ENCODE results near the gene UCKL1. TPM values are rescaled to one million over a fixed set of nuclear protein-coding genes. Genes with fewer than 3 reads are reported as not detected.
"Not testable (repeated sequence)": the region's sequence is repeated elsewhere in the genome, so short reads cannot be mapped to it uniquely, and the experiment has no call there.

The UCKL1 gene
- total RNA-seq, 2 donors from 2014 or later: 46.6 to 66.2 TPM

GRCh38 chr20:63974402-63975200 is 18.4 kb upstream of the UCKL1 start:
- intact Hi-C loops (cut with DNase I): loop anchor here (5.0 to 10.0 kb wide), 4 partner anchors 67 to 437 kb away; partner anchors contain the start of gene PTK6
- Histone ChIP-seq H3K4me3 (no peak overlapping the region), H3K36me3 (no peaks in the 10 kb centered on the region), H3K4me1 (replicated peaks) (peaks cover 15% of the 10 kb centered on the region), H3K27ac (peak overlapping the region; percentile 65 to 74), H3K9me3 (no peaks in the 10 kb centered on the region), H3K27me3 (replicated peaks; ENCODE audit: insufficient read depth) (no peaks in the 10 kb centered on the region)
- WGBS: 32% methylated on average over 19 of the region's 19 CpGs
- TF ChIP-seq, protein P1, sequence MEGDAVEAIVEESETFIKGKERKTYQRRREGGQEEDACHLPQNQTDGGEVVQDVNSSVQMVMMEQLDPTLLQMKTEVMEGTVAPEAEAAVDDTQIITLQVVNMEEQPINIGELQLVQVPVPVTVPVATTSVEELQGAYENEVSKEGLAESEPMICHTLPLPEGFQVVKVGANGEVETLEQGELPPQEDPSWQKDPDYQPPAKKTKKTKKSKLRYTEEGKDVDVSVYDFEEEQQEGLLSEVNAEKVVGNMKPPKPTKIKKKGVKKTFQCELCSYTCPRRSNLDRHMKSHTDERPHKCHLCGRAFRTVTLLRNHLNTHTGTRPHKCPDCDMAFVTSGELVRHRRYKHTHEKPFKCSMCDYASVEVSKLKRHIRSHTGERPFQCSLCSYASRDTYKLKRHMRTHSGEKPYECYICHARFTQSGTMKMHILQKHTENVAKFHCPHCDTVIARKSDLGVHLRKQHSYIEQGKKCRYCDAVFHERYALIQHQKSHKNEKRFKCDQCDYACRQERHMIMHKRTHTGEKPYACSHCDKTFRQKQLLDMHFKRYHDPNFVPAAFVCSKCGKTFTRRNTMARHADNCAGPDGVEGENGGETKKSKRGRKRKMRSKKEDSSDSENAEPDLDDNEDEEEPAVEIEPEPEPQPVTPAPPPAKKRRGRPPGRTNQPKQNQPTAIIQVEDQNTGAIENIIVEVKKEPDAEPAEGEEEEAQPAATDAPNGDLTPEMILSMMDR (IDR thresholded peaks at IDR 0.05): no peak
- no peak for TF ChIP-seq POLR2A (IDR thresholded peaks at IDR 0.05)
- TF ChIP-seq POLR2AphosphoS5 (IDR thresholded peaks at IDR 0.05): peak; percentile 75
- peak; percentile 84 for DNase-seq (ENCODE audit: low spot score)

- H3K4me1 ChIP-seq (replicated peaks): peaks cover 17% of the 10 kb centered on the region
- H3K36me3 ChIP-seq: no peaks in the 10 kb centered on the region
- H3K27me3 ChIP-seq (replicated peaks; ENCODE audit: insufficient read depth): no peaks in the 10 kb centered on the region
- WGBS: 10% methylated on average over 36 of the region's 37 CpGs
- TF ChIP-seq POLR2AphosphoS5 (IDR thresholded peaks at IDR 0.05): peak; percentile 77
- TF ChIP-seq POLR2A (IDR thresholded peaks at IDR 0.05): no peak
- TF ChIP-seq, protein P1 (IDR thresholded peaks at IDR 0.05): peak; percentile 95 to 99 (median 97)
- DNase-seq (ENCODE audit: low spot score): peak; percentile 84
- peak overlapping the region; percentile 65 to 74 for H3K27ac ChIP-seq
- intact Hi-C loops (cut with DNase I): loop anchor here (5.0 to 10.0 kb wide), 4 partner anchors 67 to 437 kb away; partner anchors contain the start of gene PTK6
- H3K9me3 ChIP-seq: no peaks in the 10 kb centered on the region
- peak overlapping the region; percentile 14 to 30 for H3K4me3 ChIP-seq
These were observed 17.6 kb upstream of the UCKL1 start for GRCh38 chr20:63973636-63974401.

DNA sequence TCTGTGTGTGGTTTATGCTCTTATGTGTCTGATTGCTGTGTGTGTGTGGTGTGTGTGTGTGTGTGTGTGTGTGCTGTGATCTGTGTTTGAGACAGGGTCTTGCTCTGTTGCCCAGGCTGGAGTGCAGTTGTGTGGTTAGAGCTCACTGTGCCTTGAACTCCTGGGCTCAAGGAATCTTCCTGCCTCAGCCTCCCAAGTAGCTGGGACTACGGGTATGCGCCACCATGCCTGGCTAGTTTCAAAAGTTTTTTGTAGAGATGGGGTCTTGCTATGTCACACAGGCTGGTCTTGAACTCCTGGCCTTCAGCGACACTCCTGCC is 16.9 kb upstream of the UCKL1 start:
- TF ChIP-seq POLR2A (IDR thresholded peaks at IDR 0.05): no peak
- TF ChIP-seq, protein P1 (IDR thresholded peaks at IDR 0.05): no peak
- TF ChIP-seq POLR2AphosphoS5 (IDR thresholded peaks at IDR 0.05): no peak
- WGBS: 96% methylated on average over 3 of the region's 3 CpGs
- Histone ChIP-seq H3K4me1 (replicated peaks) (peaks cover 23% of the 10 kb centered on the region), H3K36me3 (no peaks in the 10 kb centered on the region), H3K27ac (peak overlapping the region; percentile 65 to 74), H3K9me3 (no peaks in the 10 kb centered on the region), H3K4me3 (no peak overlapping the region), H3K27me3 (replicated peaks; ENCODE audit: insufficient read depth) (no peaks in the 10 kb centered on the region)
- intact Hi-C loops (cut with DNase I): loop anchor here (5.0 to 10.0 kb wide), 4 partner anchors 66 to 436 kb away; partner anchors contain the start of gene PTK6
- DNase-seq (ENCODE audit: low spot score): no peak

- DNase-seq (ENCODE audit: low spot score): no peak
- Histone ChIP-seq H3K27ac (no peak overlapping the region), H3K4me3 (no peak overlapping the region), H3K4me1 (replicated peaks) (peaks cover 23% of the 10 kb centered on the region), H3K36me3 (no peaks in the 10 kb centered on the region), H3K27me3 (replicated peaks; ENCODE audit: insufficient read depth) (no peaks in the 10 kb centered on the region), H3K9me3 (no peaks in the 10 kb centered on the region)
- no peak for TF ChIP-seq POLR2AphosphoS5 (IDR thresholded peaks at IDR 0.05)
- no peak for TF ChIP-seq POLR2A (IDR thresholded peaks at IDR 0.05)
- TF ChIP-seq, protein P1 (IDR thresholded peaks at IDR 0.05): no peak
- intact Hi-C loops (cut with DNase I): loop anchor here (5.0 to 10.0 kb wide), 4 partner anchors 65 to 435 kb away; partner anchors contain the start of gene PTK6
- WGBS: 83% methylated on average over 18 of the region's 18 CpGs
These were observed 16.3 kb upstream of the UCKL1 start for GRCh38 chr20:63972312-63973159.

GRCh38 chr20:63971960-63972311 is 15.7 kb upstream of the UCKL1 start:
- H3K4me1 ChIP-seq (replicated peaks): peaks cover 23% of the 10 kb centered on the region
- H3K36me3 ChIP-seq; H3K4me3 ChIP-seq; DNase-seq (ENCODE audit: low spot score); H3K27me3 ChIP-seq (replicated peaks; ENCODE audit: insufficient read depth); H3K9me3 ChIP-seq; H3K27ac ChIP-seq: not testable (repeated sequence)
- 88% methylated on average over 10 of the region's 10 CpGs for WGBS
- intact Hi-C loops (cut with DNase I): loop anchor here (5.0 to 10.0 kb wide), 4 partner anchors 65 to 435 kb away; partner anchors contain the start of gene PTK6

Data from prostate gland (tissue), 2 donors.